HepG2 (cell line): ENCODE measurements around the gene NDUFB10. TPM values are rescaled to one million over a fixed set of nuclear protein-coding genes. Genes with fewer than 3 reads are reported as not detected.

ENCODE experiments used
- ARID2 ChIP-seq: sonication (generic); formaldehyde crosslinking; IDR thresholded peaks from 2 replicates; pipeline ENCODE4 v1.8.1; 2022; ENCODE audit warnings: mild to moderate bottlenecking, missing genetic modification reagents, borderline replicate concordance
- ATF1 ChIP-seq: IDR thresholded peaks from 2 replicates; pipeline ENCODE4 v1.6.1; 2016; ENCODE audit warnings: mild to moderate bottlenecking, control low read depth
- ETV5 ChIP-seq: IDR thresholded peaks from 2 replicates; pipeline ENCODE4 v1.6.1; 2018; ENCODE audit warnings: missing biosample characterization, missing genetic modification reagents, inconsistent platforms, borderline replicate concordance
- ETV6 ChIP-seq: sonication (generic); formaldehyde crosslinking; conservative IDR thresholded peaks from 2 replicates; pipeline ENCODE4 v1.4.0; 2020; ENCODE audit warnings: missing genetic modification reagents
- GATAD2A ChIP-seq: IDR thresholded peaks from 2 replicates; pipeline ENCODE4 v1.6.1; 2016
- SAFB2 ChIP-seq: sonication (generic); formaldehyde crosslinking; IDR thresholded peaks from 2 replicates; pipeline ENCODE4 v1.5.1; 2020; ENCODE audit warnings: missing genetic modification reagents, low read depth, mild to moderate bottlenecking, borderline replicate concordance
- SATB2 ChIP-seq: sonication (generic); formaldehyde crosslinking; IDR thresholded peaks from 2 replicates; pipeline ENCODE4 v1.5.0; 2020; ENCODE audit warnings: missing genetic modification reagents
- SOX5 ChIP-seq: IDR thresholded peaks from 2 replicates; pipeline ENCODE4 v1.6.1; 2016; ENCODE audit warnings: borderline replicate concordance
- ZBTB21 ChIP-seq: sonication (generic); formaldehyde crosslinking; IDR thresholded peaks from 2 replicates; pipeline ENCODE4 v1.4.0; 2020; ENCODE audit warnings: missing genetic modification reagents
- ZBTB4 ChIP-seq: sonication (generic); formaldehyde crosslinking; IDR thresholded peaks from 2 replicates; pipeline ENCODE4 v1.4.0; 2020; ENCODE audit warnings: missing genetic modification reagents, mild to moderate bottlenecking, borderline replicate concordance
- ZBTB40 ChIP-seq, 2 experiments: fragments of 450-650 bp in 1 of 2; sonication (generic) in 1 of 2; formaldehyde crosslinking in 1 of 2; IDR thresholded peaks; 2 replicates each; pipeline versions ENCODE4 v1.6.1 to v1.8.0; 2016 to 2022; ENCODE audit warnings: antibody characterized with exemption in 1 of 2, mild to moderate bottlenecking in 1 of 2, missing genetic modification reagents in 1 of 2
- ZFP36L1 ChIP-seq: sonication (generic); formaldehyde crosslinking; IDR thresholded peaks from 2 replicates; pipeline ENCODE4 v1.8.0; 2022; ENCODE audit warnings: mild to moderate bottlenecking, missing genetic modification reagents, moderate library complexity
- ZMYM2 ChIP-seq: sonication (generic); formaldehyde crosslinking; IDR thresholded peaks from 2 replicates; pipeline ENCODE4 v1.8.0; 2022; ENCODE audit warnings: mild to moderate bottlenecking, missing genetic modification reagents
- ZNF264 ChIP-seq: sonication (generic); formaldehyde crosslinking; IDR thresholded peaks from 2 replicates; pipeline ENCODE4 v1.4.0; 2020; ENCODE audit warnings: missing genetic modification reagents
- ZNF549 ChIP-seq: sonication (generic); formaldehyde crosslinking; IDR thresholded peaks from 2 replicates; pipeline ENCODE4 v1.5.0; 2020; ENCODE audit warnings: missing genetic modification reagents
- ZNF709 ChIP-seq: sonication (generic); formaldehyde crosslinking; IDR thresholded peaks from 2 replicates; pipeline ENCODE4 v1.5.0; 2020; ENCODE audit warnings: mild to moderate bottlenecking, missing genetic modification reagents
- ZNF788 ChIP-seq: sonication (generic); formaldehyde crosslinking; IDR thresholded peaks from 2 replicates; pipeline ENCODE4 v1.5.0; 2020; ENCODE audit warnings: mild to moderate bottlenecking, missing genetic modification reagents, borderline replicate concordance
- ZNF879 ChIP-seq: sonication (generic); formaldehyde crosslinking; IDR thresholded peaks from 2 replicates; pipeline ENCODE4 v1.8.1; 2023; ENCODE audit warnings: missing genetic modification reagents
- polyA plus RNA-seq, 8 experiments: library from polyadenylated mRNA; depleted of rRNA in 3 of 8; stranded (reverse) in 7 of 8; unstranded in 1 of 8; fragments of >200 nt; fragmentation: Illumina TruSeq in 4 of 8; extraction: Trizol in 4 of 8; gene quantifications; 2 replicates each; pipeline versions ENCODE4 v1.2.1 to v1.2.3, GENCODE V29; 2011 to 2016; ENCODE audit warnings: low read depth in 4 of 8, missing spikeins in 1 of 8, mixed read lengths in 1 of 8; ENCODE audit not compliant: insufficient read depth in 1 of 8
- total RNA-seq, 5 experiments: library from RNA; depleted of rRNA; stranded (reverse); fragments of >200 nt; fragmentation: Illumina TruSeq; extraction: Trizol; gene quantifications; 2 replicates each; pipeline ENCODE4 v1.2.3, GENCODE V29; 2016; ENCODE audit warnings: low read depth in 1 of 5

NDUFB10 gene
- total and polyA plus RNA-seq, 2 of the 13 experiments (the other 11 are each of a cell fraction or from before 2014, with no cell fraction given) = 68.6 to 157 TPM

GRCh38 chr16:1983544-1984346 is 24.4 kb downstream of the NDUFB10 start, which contains the start of gene GFER (continued):
- TF ChIP-seq ZBTB40 (IDR thresholded peaks at IDR 0.05) (no peak), ZBTB40 (CRISPR knock-in tag; IDR thresholded peaks at IDR 0.05) (no peak; the same call in 1 of the 2 replicates), ZBTB21 (CRISPR knock-in tag) (no peak), ZBTB4 (CRISPR knock-in tag) (no peak; the same call in 1 of the 2 replicates), GATAD2A (CRISPR knock-in tag) (peak; percentile 62), SAFB2 (CRISPR knock-in tag) (peak; percentile 69; the same call in 1 of the 2 replicates), ETV5 (CRISPR knock-in tag) (peak; percentile 5; the same call in 1 of the 2 replicates), ZMYM2 (CRISPR knock-in tag) (peak; percentile 81), ZNF549 (CRISPR knock-in tag) (no peak), ATF1 (no peak), ZNF709 (CRISPR knock-in tag) (no peak), SOX5 (CRISPR knock-in tag) (no peak), SATB2 (CRISPR knock-in tag) (no peak), ARID2 (CRISPR knock-in tag) (no peak), ZNF788 (peak; percentile 74), ZNF264 (CRISPR knock-in tag) (peak; percentile 25; the same call in 1 of the 2 replicates), ETV6 (CRISPR knock-in tag) (no peak; the same call in 1 of the 2 replicates), ZNF879 (no peak; the same call in 1 of the 2 replicates), ZFP36L1 (CRISPR knock-in tag) (0 out of 2 replicates have a peak, but pooled peaks have one; percentile 47)
